ENCODE results near the gene RPRD2. TPM values are rescaled to one million over a fixed set of nuclear protein-coding genes. Genes with fewer than 3 reads are reported as not detected.

The RPRD2 gene
- total and polyA plus RNA-seq, 4 donors = 5.4 to 9.7 (median 8.0) TPM

- peak overlapping the region in 1 of 2 donors; percentile 68 for H3K27ac ChIP-seq (ENCODE audit: low read depth in 1 of 2, low read length in 2 of 2)
- no peak for DNase-seq (ENCODE audit: low spot score)
- WGBS = 47% methylated on average over 4 of the region's 4 CpGs
- H3K9ac ChIP-seq (ENCODE audit: low read depth in 1 of 2, low read length in 2 of 2) = no peak overlapping the region
- H3K36me3 ChIP-seq (ENCODE audit: control insufficient read depth in 4 of 4, insufficient read depth in 3 of 4, low read depth in 1 of 4, low read length in 3 of 4) = peaks cover 5 to 20% (median 14%) of the 10 kb centered on the region in 4 donors
- TF ChIP-seq REST (IDR thresholded peaks at IDR 0.05) = no peak
- peak; percentile 64 to 91 for TF ChIP-seq RXRA (IDR thresholded peaks at IDR 0.05)
- no peak for TF ChIP-seq NR2F2 (IDR thresholded peaks at IDR 0.05)
- H3K27me3 ChIP-seq (ENCODE audit: control insufficient read depth in 4 of 4, insufficient read depth in 4 of 4, low read length in 3 of 4) = no peaks in the 10 kb centered on the region
- no peak overlapping the region for H3K4me3 ChIP-seq (ENCODE audit: low read depth in 1 of 3, low read length in 3 of 3)
- H3K9me3 ChIP-seq (ENCODE audit: control insufficient read depth in 4 of 4, low read length in 3 of 4) = no peaks in the 10 kb centered on the region
- H3K4me1 ChIP-seq (ENCODE audit: control insufficient read depth in 4 of 4, insufficient read depth in 4 of 4, low read length in 3 of 4) = peaks cover 16 to 49% (median 41%) of the 10 kb centered on the region in 4 donors
Measured at GRCh38 chr1:150474869-150475268, 110.9 kb downstream of the RPRD2 start.

- Histone ChIP-seq H3K27ac (ENCODE audit: low read depth in 1 of 2, low read length in 2 of 2) (no peak overlapping the region), H3K4me3 (ENCODE audit: low read depth in 1 of 3, low read length in 3 of 3) (no peak overlapping the region), H3K9me3 (ENCODE audit: control insufficient read depth in 4 of 4, low read length in 3 of 4) (no peaks in the 10 kb centered on the region), H3K9ac (ENCODE audit: low read depth in 1 of 2, low read length in 2 of 2) (no peak overlapping the region), H3K36me3 (ENCODE audit: control insufficient read depth in 4 of 4, insufficient read depth in 3 of 4, low read depth in 1 of 4, low read length in 3 of 4) (peaks cover 0 to 8% (median 4%) of the 10 kb centered on the region in 4 donors), H3K27me3 (ENCODE audit: control insufficient read depth in 4 of 4, insufficient read depth in 4 of 4, low read length in 3 of 4) (no peaks in the 10 kb centered on the region), H3K4me1 (ENCODE audit: control insufficient read depth in 4 of 4, insufficient read depth in 4 of 4, low read length in 3 of 4) (peaks cover 16 to 42% (median 36%) of the 10 kb centered on the region in 4 donors)
- no peak for DNase-seq (ENCODE audit: low spot score)
- TF ChIP-seq RXRA (IDR thresholded peaks at IDR 0.05) = no peak
- TF ChIP-seq ATF3 (IDR thresholded peaks at IDR 0.05) = no peak
- TF ChIP-seq ZBTB33 (IDR thresholded peaks at IDR 0.05) = no peak
- TF ChIP-seq EGR1 (IDR thresholded peaks at IDR 0.05; ENCODE audit: low read depth in 2 of 2) = no peak
- TF ChIP-seq TAF1 (conservative IDR thresholded peaks at IDR 0.05) = no peak
- no peak for TF ChIP-seq HNF4A (conservative IDR thresholded peaks at IDR 0.05)
- TF ChIP-seq CTCF (IDR thresholded peaks at IDR 0.05; ENCODE audit: low read depth, low read length, missing input control) = no peak
- TF ChIP-seq JUND (IDR thresholded peaks at IDR 0.05) = no peak
- no peak for TF ChIP-seq FOXA1 (IDR thresholded peaks at IDR 0.05)
- TF ChIP-seq REST (IDR thresholded peaks at IDR 0.05) = no peak
- no peak for TF ChIP-seq YY1 (IDR thresholded peaks at IDR 0.05)
- no peak for TF ChIP-seq NR2F2 (IDR thresholded peaks at IDR 0.05)
- no peak for TF ChIP-seq HNF4G (IDR thresholded peaks at IDR 0.05)
- TF ChIP-seq FOXA2 (IDR thresholded peaks at IDR 0.05) = no peak
- TF ChIP-seq MAX (IDR thresholded peaks at IDR 0.05) = no peak
- no peak for TF ChIP-seq GABPA (IDR thresholded peaks at IDR 0.05 in 1 of 2, conservative IDR thresholded peaks at IDR 0.05 in 1 of 2)
- TF ChIP-seq RAD21 (IDR thresholded peaks at IDR 0.05) = no peak
- no peak for TF ChIP-seq SP1 (IDR thresholded peaks at IDR 0.05)
- 86% methylated on average over 3 of the region's 3 CpGs for WGBS
Measured at GRCh38 chr1:150476754-150477153, 112.8 kb downstream of the RPRD2 start.

Data from liver (tissue), 9 donors.